ENCODE data around the gene MIA.

Gene MIA

GRCh38 chr19:40800339-40800996 is 25.1 kb downstream of the MIA start:
- H3K4me3 ChIP-seq (ENCODE audit: control insufficient read depth, low read depth, low read length): peak overlapping the region; percentile 80
- TF ChIP-seq CTCF (conservative IDR thresholded peaks at IDR 0.05; ENCODE audit: control insufficient read depth, insufficient read depth, low read depth, low read length): no peak
- no peak for DNase-seq (ENCODE audit: low read depth)

- DNase-seq (ENCODE audit: low read depth): no peak
- no peak for TF ChIP-seq CTCF (conservative IDR thresholded peaks at IDR 0.05; ENCODE audit: control insufficient read depth, insufficient read depth, low read depth, low read length)
- H3K4me3 ChIP-seq (ENCODE audit: control insufficient read depth, low read depth, low read length): peak overlapping the region; percentile 1
These were observed 25.7 kb downstream of the MIA start for GRCh38 chr19:40800997-40801377.

GRCh38 chr19:40801426-40802299 is 26.3 kb downstream of the MIA start:
- DNase-seq (ENCODE audit: low read depth): no peak
- no peak for TF ChIP-seq CTCF (conservative IDR thresholded peaks at IDR 0.05; ENCODE audit: control insufficient read depth, insufficient read depth, low read depth, low read length)
- H3K4me3 ChIP-seq (ENCODE audit: control insufficient read depth, low read depth, low read length): peak overlapping the region; percentile 13

- TF ChIP-seq CTCF (conservative IDR thresholded peaks at IDR 0.05; ENCODE audit: control insufficient read depth, insufficient read depth, low read depth, low read length): no peak
- DNase-seq (ENCODE audit: low read depth): no peak
- H3K4me3 ChIP-seq (ENCODE audit: control insufficient read depth, low read depth, low read length): peak overlapping the region; percentile 14
These were observed 27.2 kb downstream of the MIA start for GRCh38 chr19:40802300-40803169.

- no peak for TF ChIP-seq CTCF (conservative IDR thresholded peaks at IDR 0.05; ENCODE audit: control insufficient read depth, insufficient read depth, low read depth, low read length)
These were observed 28.0 kb downstream of the MIA start for GRCh38 chr19:40803170-40803856.

More at GRCh38 chr19:40803170-40803856, 28.0 kb downstream of the MIA start:
- H3K4me3 ChIP-seq (ENCODE audit: control insufficient read depth, low read depth, low read length): no peak overlapping the region
- no peak for DNase-seq (ENCODE audit: low read depth)

Measured in fibroblast of mammary gland (primary cell).